HG03139 (cell line): Measurements from ENCODE around the gene RUNDC3A.

Experiments
- ATAC-seq: cut with Tn5 transposase; IDR thresholded peaks from one replicate; pipeline ENCODE4 v1.9.1; 2021; ENCODE audit not compliant: unreplicated experiment

The RUNDC3A gene

DNA sequence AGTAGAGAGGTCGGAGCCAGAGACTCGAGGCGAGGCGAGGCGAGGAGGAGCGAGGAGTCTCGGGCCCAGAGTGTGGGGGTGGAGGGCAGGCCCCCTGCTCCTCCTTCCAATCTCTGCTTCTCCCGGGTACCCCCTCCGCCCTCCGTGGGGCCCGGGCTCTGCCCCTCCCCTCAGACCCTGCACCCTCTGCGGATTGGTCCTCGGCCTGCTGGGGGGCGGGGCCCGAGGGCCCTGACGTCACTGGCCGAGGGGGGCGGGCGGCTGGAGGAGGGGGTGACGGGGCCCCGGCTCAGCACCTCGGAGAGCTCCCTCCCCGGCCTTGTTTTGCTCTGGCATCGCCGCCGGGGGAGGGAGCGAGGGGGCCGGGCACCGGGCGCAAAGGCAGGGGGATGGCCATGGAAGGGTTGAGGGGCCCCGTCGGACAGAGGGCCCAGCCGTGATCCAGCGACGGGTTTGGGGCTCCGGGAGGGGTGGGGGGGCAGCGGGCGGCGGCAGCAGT is at the start of gene RUNDC3A:
RUNDC3A (plus strand) TSS at position 282 of the 499 bp plus-strand sequence. CDS start 232 bp downstream, outside the sequence.
- no peak for ATAC-seq

DNA sequence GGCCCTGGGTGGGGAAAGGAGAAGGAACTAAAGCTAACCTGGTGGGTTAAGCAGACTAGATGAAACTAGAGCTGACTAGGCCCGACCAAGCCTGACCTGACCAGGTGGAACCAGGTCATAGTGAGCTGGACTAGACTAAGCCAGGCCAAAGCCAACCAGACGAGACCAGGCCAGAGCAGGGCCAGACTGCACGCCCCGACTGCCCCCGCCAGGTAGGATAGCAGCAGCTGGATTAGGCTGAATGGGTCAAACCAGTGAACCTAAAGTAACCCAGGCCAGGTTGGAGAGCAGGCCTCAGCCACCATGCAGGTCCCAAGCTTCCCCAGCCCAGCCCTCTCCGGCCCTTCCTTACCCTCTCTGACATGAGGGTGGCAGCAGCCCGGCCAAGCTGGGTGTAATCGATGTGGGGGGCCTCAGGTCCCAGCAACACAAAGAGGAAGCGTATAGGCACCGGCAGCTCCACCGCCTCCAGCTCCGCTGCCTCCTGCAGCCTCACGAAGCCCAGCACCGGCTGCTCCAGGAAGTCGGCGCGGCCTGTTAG is 49.5 kb upstream of the RUNDC3A start:
- ATAC-seq: no peak

DNA sequence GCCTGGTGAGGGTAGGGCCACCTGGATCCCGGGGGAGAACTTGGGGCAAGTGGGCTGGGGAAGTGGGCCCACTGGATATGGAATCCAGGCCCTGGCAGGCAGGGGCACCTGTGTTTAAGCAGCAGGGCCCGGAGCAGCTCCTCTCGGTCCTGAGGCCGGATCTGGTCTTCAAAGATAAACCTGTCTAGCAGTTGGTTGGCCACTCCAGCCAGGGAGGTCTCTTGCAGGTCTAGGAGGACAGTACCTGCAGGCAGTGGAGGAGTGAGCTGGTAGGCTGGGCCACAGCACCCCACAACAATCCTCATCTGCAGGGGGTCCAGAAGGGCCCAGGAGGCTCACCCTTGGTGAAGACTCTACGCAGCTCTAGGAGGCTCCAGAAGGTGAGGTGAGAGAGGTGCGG is 48.1 kb upstream of the RUNDC3A start:
- ATAC-seq: no peak

DNA sequence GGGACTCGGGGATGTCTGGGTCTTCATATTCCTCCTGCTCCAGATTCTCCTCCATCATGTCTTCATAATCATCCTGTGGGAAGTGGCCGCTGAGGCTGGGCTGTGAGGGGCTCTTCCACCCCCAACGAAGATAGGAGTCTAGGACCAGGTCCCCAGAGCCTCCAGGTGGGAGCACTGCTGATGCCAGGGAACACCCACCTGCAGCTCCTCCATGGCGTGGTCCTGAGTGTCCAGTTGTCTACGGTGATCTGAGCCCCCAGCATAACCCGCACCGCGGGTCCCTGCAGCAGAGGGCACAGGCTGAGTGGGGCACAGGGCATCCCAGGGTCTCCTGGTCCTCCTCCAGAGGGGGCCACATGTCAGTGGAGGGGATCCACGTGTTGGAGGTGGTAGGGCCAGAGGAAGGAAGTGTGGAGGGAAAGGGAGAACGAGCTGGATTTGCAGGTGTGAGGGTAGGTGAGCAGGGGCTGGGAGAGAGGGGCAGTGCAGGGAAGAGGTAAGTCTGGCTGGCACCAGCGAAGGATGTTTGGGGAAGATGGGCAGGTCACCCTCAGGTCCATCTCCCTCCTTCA is 45.7 kb upstream of the RUNDC3A start:
- no peak for ATAC-seq

DNA sequence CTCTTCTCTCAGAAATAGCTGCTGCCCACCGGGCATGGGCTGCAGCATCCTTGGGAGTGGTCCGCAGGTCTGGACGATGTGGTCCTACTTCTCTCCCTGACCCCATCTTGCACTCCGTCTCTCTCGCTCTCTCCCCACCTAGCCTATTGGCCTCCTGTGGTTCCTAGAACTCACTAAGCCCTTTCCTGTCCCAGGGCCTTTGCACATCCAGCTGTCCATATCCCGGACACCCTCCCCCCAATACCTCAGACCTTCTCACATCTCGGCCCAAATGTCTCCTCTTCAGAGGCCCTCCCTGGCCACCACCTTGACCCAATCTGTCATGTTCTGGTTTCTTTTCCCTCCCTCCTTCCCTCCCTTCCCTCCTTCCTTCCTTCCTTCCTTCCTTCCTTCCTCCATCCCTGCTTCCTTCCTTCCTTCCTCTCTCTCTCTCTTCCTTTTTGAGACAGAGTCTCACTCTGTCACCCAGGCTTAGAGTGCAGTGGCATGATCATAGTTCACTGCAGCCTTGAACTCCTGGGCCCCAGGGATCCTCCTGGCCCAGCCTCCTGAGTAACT is 45.0 kb upstream of the RUNDC3A start:
- ATAC-seq: no peak

DNA sequence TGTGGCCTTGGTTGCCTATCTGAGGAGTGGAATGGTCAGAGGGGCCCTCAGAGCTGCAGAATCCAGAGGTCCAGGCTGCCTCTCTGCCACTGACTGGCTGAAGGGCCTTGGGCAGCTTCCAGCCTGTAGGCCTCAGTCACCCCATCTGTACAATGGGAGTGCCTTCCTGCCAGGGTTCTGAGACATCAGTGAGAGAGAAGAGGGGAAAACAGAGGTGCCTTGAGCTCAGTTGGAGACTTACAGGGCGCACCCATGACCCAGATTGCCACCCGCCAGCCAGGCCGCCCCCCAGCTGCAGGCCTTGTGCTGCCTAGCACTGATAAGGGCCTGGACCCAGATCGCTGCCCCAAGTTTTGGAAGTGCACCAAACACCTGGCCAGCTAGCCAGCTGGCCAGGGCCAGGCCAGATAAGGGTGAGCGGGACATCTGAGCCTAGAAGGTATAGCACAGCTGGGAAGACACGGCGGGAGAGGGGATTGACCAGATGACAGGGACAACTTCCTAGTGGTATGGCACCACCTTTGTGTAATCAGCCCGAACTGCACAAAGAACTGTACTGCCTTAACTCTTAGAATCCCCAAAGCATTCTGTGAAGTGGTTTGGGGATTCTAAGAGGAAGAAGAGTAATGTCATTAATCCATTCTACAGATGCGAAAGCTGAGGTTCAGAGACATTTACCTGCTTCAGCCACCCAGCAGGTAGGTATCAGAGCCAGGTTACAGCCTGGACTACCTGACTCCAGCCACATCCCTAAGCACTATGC is 41.8 kb upstream of the RUNDC3A start:
- no peak for ATAC-seq

DNA sequence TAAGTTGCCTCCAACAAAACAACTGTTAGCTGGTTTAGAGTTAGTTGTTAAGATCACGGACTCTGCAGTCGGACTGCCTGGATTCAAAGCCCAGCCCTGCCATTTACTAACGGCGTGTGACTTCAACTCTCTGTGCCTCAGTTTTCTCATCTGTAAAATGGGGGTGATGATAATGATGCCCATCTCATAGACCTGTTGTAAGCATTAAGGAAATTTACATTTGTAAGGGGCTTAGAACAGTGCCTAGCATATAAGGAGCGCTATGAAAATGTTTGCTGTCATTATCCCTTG is 41.3 kb upstream of the RUNDC3A start:
- ATAC-seq: no peak

DNA sequence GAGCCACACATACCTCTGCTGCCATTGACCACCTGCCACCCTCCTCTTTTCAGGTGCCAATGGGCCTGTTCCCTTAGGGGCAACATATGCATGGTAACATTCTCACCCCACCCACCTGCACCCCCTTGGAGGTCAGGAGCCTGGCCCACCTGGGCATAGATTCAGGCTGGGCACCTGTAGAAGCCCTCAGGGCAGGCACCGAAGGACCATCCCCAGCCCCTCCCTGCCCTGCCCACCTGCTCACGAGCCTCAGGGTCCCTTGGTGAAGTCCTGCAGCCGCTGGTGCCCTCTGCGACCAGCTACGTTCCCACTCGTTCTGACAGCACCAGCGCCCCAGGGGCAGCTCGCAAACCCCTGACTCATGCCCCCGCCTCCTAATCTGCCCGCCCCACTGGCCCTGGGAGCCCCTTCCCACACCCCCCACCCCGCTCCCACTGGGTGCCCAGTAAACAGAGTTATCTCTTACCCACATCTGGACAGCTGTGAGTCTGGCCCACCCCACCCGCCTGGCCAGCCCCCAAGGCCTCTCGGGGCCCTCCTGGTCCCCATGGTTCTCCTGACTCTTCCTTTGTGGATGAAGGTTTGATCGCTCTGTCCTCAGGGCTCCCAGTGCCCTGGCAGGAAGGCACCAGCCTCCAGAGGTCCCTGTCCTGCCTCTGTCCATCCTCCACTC is 40.4 kb upstream of the RUNDC3A start, which contains the start of gene SLC4A1:
SLC4A1 (minus strand) TSS at position 318 of the 673 bp plus-strand sequence. CDS start 5,269 bp downstream, outside the sequence.
- ATAC-seq: no peak

DNA sequence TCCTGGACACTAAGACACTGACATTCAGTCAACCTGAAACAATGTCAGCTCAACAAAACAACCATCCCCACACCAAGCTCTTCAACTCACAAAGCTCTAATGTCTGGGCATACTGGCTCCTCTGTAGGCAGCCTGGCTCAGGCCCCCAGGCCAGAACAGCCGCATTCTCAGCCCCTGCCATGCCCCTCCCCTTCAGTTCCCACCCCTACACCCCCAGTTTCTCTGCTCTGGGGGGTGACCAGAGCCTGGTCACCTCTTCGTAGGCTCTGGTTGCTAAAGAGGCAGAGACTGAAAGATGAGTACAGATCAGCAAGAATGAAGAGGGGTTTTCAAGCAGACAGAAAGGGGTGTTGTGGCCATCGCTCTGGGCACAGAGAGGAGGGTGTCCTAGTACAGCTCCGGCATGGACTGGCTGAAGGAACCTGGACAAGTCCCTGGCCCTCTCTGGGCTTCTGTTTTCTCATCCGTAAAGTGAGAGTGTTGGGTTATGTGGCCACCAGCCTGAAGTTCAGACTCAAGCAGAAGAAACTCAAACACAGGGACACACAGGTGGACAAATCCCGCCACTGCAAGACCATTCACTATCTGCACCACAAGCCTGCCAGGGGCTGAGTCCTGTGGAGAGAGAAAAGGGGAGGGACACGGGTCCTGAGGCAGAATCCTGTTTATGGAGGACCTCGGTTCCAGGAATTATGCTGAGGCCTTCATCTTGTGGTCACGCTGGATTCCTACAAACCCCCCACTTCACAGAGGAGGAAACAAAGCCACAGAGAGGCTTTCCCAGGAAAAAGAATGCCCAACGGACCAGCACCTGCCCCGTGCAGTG is 39.5 kb upstream of the RUNDC3A start:
- no peak for ATAC-seq

DNA sequence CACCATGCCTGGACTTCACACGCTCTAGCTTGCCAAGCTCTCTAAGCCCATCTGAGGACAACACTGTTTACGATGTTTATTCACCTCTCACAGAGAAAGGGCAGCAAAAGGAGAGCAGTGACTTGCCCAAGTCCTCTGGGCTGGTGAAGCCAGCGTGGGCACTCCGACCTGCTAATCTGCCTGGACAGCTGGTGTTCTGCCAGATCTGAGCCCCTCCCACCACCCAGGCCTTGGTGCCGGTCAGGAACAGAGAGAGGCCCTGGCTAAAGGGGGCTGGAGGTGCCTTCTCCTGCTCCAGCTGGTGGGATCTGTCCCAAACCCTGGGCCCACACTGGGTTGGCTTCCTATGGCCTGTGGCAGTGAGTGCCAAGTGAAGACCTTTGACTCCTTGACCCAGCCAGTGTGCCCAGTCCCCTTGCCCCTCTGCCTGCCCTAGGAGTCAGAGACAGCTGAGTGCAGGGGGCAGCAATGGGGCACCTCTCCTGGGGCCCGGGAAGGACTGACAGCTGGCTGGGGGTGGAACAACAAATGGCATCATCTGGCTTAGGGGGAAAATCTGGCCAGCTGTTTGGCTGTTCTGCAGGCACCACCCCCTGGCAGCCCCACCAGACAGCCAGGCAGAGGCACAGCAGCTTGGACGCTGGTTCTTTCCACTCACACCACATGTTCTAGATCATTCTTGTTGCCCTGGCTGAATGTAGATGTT is 38.7 kb upstream of the RUNDC3A start:
- no peak for ATAC-seq

DNA sequence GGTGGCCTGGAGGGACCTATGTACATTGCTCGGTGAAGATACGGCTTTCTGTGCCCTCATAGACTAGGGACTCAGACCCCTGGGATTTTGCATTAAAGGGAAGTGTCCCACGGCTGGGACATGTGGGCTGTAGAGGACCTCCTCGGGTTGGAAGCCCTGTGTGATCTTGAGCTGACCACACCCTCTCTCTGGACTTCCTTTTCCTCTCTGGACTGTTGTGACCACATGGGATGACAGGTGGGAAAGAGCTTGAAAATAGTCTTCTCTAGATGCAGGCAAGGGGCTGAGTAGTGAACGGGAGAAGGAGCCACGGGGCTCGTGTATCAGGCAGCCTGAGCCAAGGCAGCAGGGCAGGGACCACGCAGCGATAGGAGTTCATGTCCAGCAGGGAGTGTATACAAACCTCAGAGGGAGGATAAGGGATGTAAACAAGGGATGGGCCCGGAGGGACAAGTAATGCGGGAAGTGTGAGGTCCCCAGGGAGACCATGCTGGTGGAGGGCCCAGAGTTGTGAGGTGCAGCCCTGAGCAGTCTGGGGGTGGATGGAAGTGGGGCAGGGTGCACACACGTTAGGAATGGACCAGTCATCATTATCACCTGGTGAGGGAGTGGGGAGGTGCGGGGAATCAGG is 36.0 kb upstream of the RUNDC3A start:
- no peak for ATAC-seq

DNA sequence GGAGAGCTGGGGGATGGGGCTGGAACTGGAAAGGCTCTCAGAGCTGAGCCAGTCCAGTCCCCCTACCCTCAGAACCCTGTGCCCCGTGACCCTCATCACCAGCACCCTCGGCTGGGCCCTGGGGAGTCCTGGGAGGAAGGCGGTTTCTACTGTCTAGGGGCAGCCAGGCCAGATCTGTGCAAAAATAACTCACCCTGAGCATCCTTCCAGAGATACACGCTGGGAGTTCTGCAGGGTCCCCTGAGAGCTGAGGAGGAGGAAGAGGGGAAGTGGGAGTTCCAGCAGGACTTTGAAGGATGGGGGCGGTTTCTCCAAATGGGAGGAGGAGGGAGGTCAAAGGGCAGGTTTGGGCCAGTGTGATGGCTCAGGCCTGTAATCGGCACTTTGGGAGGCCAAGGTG is 35.4 kb upstream of the RUNDC3A start:
- no peak for ATAC-seq

DNA sequence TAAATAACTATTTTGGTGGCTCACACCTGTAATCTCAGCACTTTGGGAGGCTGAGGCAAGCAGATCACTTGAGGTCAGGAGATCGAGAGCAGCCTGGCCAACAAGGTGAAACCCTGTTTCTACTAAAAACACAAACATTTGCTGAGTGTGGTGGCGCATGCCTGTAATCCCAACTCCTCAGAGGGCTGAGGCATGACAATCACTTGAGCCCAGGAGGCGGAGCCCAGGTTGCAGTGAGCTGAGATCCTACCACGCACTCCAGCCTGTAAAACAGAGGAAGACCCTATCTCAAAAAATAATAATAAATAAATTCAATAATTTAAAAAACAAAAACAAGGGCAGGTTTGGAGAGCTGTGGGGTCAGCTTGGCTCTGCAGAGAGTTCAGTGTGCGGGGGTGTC is 34.8 kb upstream of the RUNDC3A start:
- ATAC-seq: no peak

DNA sequence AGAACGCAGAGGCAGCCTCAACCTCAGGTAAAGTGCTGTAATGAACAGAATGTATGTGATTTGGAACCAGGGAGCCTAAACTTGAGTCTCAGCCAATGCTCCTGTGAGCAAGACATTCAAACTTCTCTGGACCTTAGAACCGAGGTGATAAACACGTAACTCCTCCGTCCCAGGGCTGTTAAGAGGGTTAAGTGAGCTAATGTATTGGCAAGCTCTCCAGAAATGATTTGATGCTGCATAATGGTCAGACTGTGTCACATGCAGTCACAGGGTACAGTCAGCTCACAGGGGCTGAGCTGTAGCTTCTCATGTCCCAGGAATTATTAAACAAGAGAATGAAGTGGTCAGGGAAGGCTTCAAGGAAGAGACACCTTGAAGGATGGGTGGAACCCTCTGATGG is 30.4 kb upstream of the RUNDC3A start:
- ATAC-seq: no peak

DNA sequence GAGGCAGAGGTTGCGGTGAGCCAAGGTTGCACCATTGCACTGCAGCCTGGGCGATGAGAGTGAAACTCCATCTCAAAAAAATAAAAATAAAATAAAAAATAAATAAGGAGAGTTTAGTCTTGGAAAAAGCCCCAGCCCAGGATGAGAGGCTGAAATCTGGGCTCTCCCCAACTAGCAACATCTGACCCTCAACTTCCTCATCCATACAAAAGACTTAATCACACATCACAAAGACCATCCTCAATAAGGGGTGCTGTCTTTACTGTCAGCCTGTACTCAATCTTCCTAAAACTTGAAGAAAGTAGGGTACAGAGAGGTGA is 29.1 kb upstream of the RUNDC3A start:
- ATAC-seq: peak; percentile 12

DNA sequence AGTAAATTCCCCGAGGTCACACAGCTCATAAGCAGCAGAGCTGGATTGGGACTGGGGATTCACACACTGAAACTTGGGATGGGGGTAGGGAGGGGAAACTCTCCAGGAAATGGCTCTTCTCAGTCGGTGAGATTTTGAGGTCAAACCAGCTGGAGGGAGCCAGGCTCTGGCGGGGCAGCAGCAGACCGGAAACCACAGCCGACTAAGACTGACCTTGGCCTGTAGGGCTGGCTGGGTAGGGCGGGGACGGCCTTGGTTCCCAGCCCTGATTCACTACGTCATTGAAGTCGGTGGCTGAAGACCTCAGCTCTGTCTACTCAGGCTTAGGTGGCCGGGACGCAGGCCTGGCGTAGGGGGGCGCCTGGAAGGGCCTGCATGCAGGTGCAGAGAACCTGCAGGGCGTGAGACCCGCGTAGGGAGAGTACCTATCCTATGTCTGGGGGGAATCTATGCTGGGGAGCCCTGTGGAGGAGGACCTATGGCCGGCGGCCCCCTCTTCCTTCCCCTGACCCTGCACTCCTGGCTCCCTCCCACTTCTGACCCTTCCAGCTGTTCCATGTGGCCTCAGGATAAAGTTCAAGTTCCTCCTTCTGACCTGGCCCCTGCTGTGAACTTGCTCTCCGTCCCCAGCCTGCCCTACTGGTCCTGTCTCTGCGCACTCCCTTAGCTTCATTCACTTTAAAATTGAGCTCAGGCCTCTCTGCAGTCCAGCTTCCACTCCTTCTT is 28.6 kb upstream of the RUNDC3A start:
- ATAC-seq: peak; percentile 65

DNA sequence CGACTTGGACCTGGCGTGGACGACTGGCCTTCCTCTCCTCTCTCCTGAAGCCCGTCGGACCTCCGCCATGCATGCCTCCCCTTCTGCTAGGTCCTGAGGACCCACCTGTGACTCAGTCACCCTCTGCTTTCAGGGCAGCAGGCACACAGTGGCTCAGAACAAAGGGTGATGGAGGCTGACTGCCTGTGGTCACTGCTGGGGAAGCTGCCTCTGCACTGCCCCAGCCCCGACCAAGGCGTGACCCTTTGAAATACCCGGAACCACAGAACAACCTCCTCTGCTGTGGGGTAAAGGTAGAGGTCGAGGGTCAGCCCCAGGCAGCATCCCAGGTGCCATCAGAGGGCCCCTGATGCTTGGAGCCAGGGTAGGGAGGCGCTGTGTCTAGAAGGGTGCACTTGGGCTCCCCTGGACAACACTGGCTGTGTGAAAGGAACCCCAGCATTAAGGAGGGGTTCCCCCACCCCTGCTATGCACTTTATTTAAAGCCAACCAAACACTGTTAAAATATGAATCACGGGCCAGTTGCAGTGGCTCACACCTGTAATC is 27.9 kb upstream of the RUNDC3A start:
- ATAC-seq: no peak

DNA sequence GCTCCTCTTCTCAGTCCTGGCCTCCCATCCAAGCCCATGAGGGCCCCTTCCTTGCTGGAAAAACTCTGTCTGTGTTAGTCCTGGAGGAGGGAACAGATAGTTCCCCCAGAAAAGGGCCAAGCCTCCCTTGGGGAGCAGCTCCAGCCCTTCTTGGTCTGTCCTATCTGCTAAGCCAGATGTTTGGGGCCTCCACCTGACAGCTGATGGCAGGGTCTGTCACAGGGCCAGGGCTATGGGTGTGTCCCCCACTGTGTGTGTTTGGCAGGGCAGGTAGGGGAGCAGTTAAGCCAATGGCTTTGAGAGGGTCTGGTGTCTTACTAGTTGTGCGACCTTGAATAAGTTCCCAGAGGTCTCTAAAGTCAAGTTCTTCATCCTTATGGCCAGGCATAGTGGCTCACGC is 26.8 kb upstream of the RUNDC3A start:
- no peak for ATAC-seq

DNA sequence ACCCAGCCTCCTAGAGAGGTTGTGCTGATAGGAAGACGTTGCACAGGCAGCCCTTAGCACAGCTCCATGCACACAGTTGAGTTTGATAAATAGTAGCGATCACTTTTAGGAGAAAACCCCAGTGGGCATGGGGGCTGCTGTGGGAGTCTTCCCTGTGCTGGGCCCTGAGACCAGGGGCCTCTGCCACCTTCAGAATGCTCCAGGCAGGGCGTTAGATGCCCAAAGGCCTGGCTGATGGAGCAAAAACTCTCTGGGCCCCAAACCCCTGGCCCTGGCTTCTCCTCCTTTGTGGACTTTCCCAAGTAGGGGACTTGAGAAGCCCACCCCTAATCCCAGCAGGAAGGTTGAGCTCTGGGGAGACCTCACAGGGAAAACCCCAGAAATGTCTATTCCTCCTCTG is 26.1 kb upstream of the RUNDC3A start:
- no peak for ATAC-seq
